GM23338 (cell line): ENCODE measurements around the gene TMEM62. TPM values are rescaled to one million over a fixed set of nuclear protein-coding genes. Genes with fewer than 3 reads are reported as not detected.

Source experiments
- ATAC-seq: fragments of 200-7000 bp; cut with Tn5 transposase; 3 replicates; pipeline ENCODE4 v1.9.1; 2020
- DNase-seq: peaks from one replicate; pipeline ENCODE4 v3.0.0-alpha.2; 2015; ENCODE audit warnings: low spot score
- H2AFZ ChIP-seq: fragments of 200-600 bp; sonication (generic); 2 replicates; pipeline ENCODE4 v1.8.0; 2016; ENCODE audit warnings: antibody characterized with exemption, mild to moderate bottlenecking, moderate library complexity
- H3F3A ChIP-seq: fragments of 200-600 bp; sonication (generic); replicated peaks from 2 replicates; pipeline ENCODE4 v1.8.0; 2017; ENCODE audit warnings: antibody characterized with exemption, mixed run types, low read depth
- H3K27ac ChIP-seq: fragments of 200-600 bp; sonication (generic); 2 replicates; pipeline ENCODE4 v1.6.1; 2016; ENCODE audit warnings: low read depth
- H3K27me3 ChIP-seq: fragments of 200-600 bp; sonication (generic); 2 replicates; pipeline ENCODE4 v1.8.0; 2016; ENCODE audit warnings: mild to moderate bottlenecking, mixed run types, moderate library complexity; ENCODE audit not compliant: insufficient read depth
- H3K36me3 ChIP-seq: fragments of 200-600 bp; sonication (generic); 2 replicates; pipeline ENCODE4 v1.8.0; 2016; ENCODE audit warnings: mild to moderate bottlenecking; ENCODE audit not compliant: insufficient read depth
- H3K4me1 ChIP-seq: fragments of 200-600 bp; sonication (generic); 2 replicates; pipeline ENCODE4 v1.8.0; 2016; ENCODE audit warnings: mild to moderate bottlenecking, moderate library complexity; ENCODE audit not compliant: insufficient read depth
- H3K4me2 ChIP-seq: fragments of 200-600 bp; sonication (generic); 2 replicates; pipeline ENCODE4 v1.7.1; 2017; ENCODE audit warnings: mixed run types
- H3K4me3 ChIP-seq: fragments of 200-600 bp; sonication (generic); 2 replicates; pipeline ENCODE4 v1.6.1; 2016; ENCODE audit warnings: mixed run types
- H3K79me2 ChIP-seq: fragments of 200-600 bp; sonication (generic); replicated peaks from 2 replicates; pipeline ENCODE4 v1.8.0; 2017; ENCODE audit warnings: mild to moderate bottlenecking; ENCODE audit not compliant: insufficient read depth
- H3K9me2 ChIP-seq: fragments of 200-600 bp; sonication (generic); 2 replicates; pipeline ENCODE4 v1.8.0; 2017; ENCODE audit not compliant: insufficient read depth
- H4K20me1 ChIP-seq: fragments of 200-600 bp; sonication (generic); replicated peaks from 2 replicates; pipeline ENCODE4 v1.8.0; 2017; ENCODE audit warnings: mild to moderate bottlenecking; ENCODE audit not compliant: insufficient read depth
- H3K27ac Mint-ChIP-seq: 2 replicates; pipeline ENCODE4 v1.8.0; 2020; ENCODE audit warnings: inconsistent platforms, mild to moderate bottlenecking, moderate library complexity, mixed read lengths
- H3K27me3 Mint-ChIP-seq: 3 replicates; pipeline ENCODE4 v1.8.0; 2022; ENCODE audit warnings: low read depth, mild to moderate bottlenecking, moderate library complexity, mixed read lengths, inconsistent platforms; ENCODE audit not compliant: insufficient read depth, poor library complexity
- H3K36me3 Mint-ChIP-seq: 3 replicates; pipeline ENCODE4 v1.8.0; 2021; ENCODE audit warnings: low read depth, mild to moderate bottlenecking, inconsistent platforms, moderate library complexity, mixed read lengths
- H3K4me1 Mint-ChIP-seq: 3 replicates; pipeline ENCODE4 v1.8.0; 2020; ENCODE audit warnings: mild to moderate bottlenecking, inconsistent platforms, mixed read lengths
- H3K4me3 Mint-ChIP-seq: 3 replicates; pipeline ENCODE4 v1.8.0; 2021; ENCODE audit warnings: moderate library complexity, mild to moderate bottlenecking, inconsistent platforms, mixed read lengths
- H3K9me3 Mint-ChIP-seq: 3 replicates; pipeline ENCODE4 v1.8.0; 2020; ENCODE audit warnings: moderate library complexity, mild to moderate bottlenecking, inconsistent platforms, mixed read lengths
- CREB1 ChIP-seq: fragments of 250-450 bp; sonication (Bioruptor Pico); IDR thresholded peaks from 2 replicates; pipeline ENCODE4 v1.5.0; 2020; ENCODE audit warnings: low read depth, mild to moderate bottlenecking, moderate library complexity
- CTCF ChIP-seq, 2 experiments: fragments of 200-600 bp in 1 of 2; sonication (generic) in 1 of 2; conservative IDR thresholded peaks; 2 replicates each; pipeline versions ENCODE4 v1.5.1 to v1.6.1; 2016 to 2017; ENCODE audit warnings: antibody characterized with exemption in 2 of 2, low read depth in 2 of 2, mild to moderate bottlenecking in 2 of 2, moderate library complexity in 1 of 2
- ETS1 ChIP-seq: IDR thresholded peaks from 2 replicates; pipeline ENCODE4 v1.6.1; 2016; ENCODE audit warnings: antibody characterized with exemption
- EZH2 ChIP-seq: fragments of 200-600 bp; sonication (generic); IDR thresholded peaks from one replicate; pipeline ENCODE4 v1.8.0; 2017; ENCODE audit warnings: antibody characterized with exemption, mild to moderate bottlenecking, low read depth; ENCODE audit not compliant: unreplicated experiment
- JUNB ChIP-seq: IDR thresholded peaks from one replicate; pipeline ENCODE4 v1.6.1; 2016; ENCODE audit warnings: antibody characterized with exemption; ENCODE audit not compliant: unreplicated experiment
- POLR2AphosphoS5 ChIP-seq: IDR thresholded peaks from 2 replicates; pipeline ENCODE4 v1.6.1; 2016; ENCODE audit warnings: antibody characterized with exemption, low read depth
- REST ChIP-seq: IDR thresholded peaks from one replicate; pipeline ENCODE4 v1.6.1; 2018; ENCODE audit warnings: antibody characterized with exemption; ENCODE audit not compliant: unreplicated experiment
- STAT1 ChIP-seq: IDR thresholded peaks from one replicate; pipeline ENCODE4 v1.6.1; 2016; ENCODE audit warnings: antibody characterized with exemption; ENCODE audit not compliant: unreplicated experiment
- ZNF114 ChIP-seq: fragments of 250-450 bp; sonication (Bioruptor Pico); IDR thresholded peaks from 2 replicates; pipeline ENCODE4 v1.5.0; 2020; ENCODE audit warnings: mild to moderate bottlenecking, moderate library complexity
- ZNF331 ChIP-seq: fragments of 250-450 bp; sonication (Bioruptor Pico); IDR thresholded peaks from 2 replicates; pipeline ENCODE4 v1.5.0; 2020; ENCODE audit warnings: low read depth, mild to moderate bottlenecking, moderate library complexity
- ZNF462 ChIP-seq: fragments of 250-450 bp; sonication (Bioruptor Pico); IDR thresholded peaks from 2 replicates; pipeline ENCODE4 v1.5.0; 2020; ENCODE audit warnings: mild to moderate bottlenecking, moderate library complexity
- polyA plus RNA-seq: library from polyadenylated mRNA; unstranded; fragments of >200 nt; fragmentation: Nextera tagmentation; extraction: Ambion mirVana; gene quantifications from 2 replicates; pipeline ENCODE4 v1.2.1, GENCODE V29; 2016
- total RNA-seq: library from RNA; depleted of rRNA; stranded (reverse); fragments of >200 nt; shearing (Covaris generic); gene quantifications from 2 replicates; pipeline ENCODE4 v1.2.3, GENCODE V29; 2014

The TMEM62 gene
- total and polyA plus RNA-seq, 2 experiments from 2014 or later, result 3.4 to 14.3 TPM

GRCh38 chr15:43220991-43221403 lies 87.6 kb downstream of the TMEM62 start, which contains the start of gene EPB42:
TSS of gene EPB42 (minus strand) at chr15:43221018. CDS start at chr15:43220825, 193 bp downstream.
- no peak for TF ChIP-seq STAT1
- TF ChIP-seq ETS1, result no peak
- no peak for TF ChIP-seq JUNB
- TF ChIP-seq ZNF114, result no peak
- TF ChIP-seq EZH2, result no peak
- TF ChIP-seq ZNF462 (CRISPR knock-in tag), result no peak
- TF ChIP-seq CREB1, result no peak
- TF ChIP-seq ZNF331 (CRISPR knock-in tag), result no peak
- TF ChIP-seq REST, result no peak
- TF ChIP-seq CTCF (conservative IDR thresholded peaks at IDR 0.05; ENCODE audit: low read depth in 2 of 2), result no peak
- no peak for TF ChIP-seq POLR2AphosphoS5
- no peak within 1 kb of the TSS for H3K4me2 ChIP-seq
- H4K20me1 ChIP-seq, result no peaks in the 10 kb centered on the region
- H3K27ac ChIP-seq, result no peak within 1 kb of the TSS
- H3K27me3 ChIP-seq, result no peaks in the 10 kb centered on the region
- no peaks in the 10 kb centered on the region for H3K36me3 ChIP-seq
- DNase-seq (no peak), ATAC-seq (no peak)
- H3F3A ChIP-seq, result no peaks in the 10 kb centered on the region
- no peak within 1 kb of the TSS for H3K27ac Mint-ChIP-seq
- H3K27me3 Mint-ChIP-seq, result peaks cover 2% of the 10 kb centered on the region
- H2AFZ ChIP-seq, result no peak within 1 kb of the TSS
- H3K79me2 ChIP-seq, result no peaks in the 10 kb centered on the region
- no peak within 1 kb of the TSS for H3K4me3 ChIP-seq
- H3K4me1 ChIP-seq, result no peaks in the 10 kb centered on the region
- no peak within 1 kb of the TSS for H3K4me3 Mint-ChIP-seq
- H3K9me3 Mint-ChIP-seq, result no peaks in the 10 kb centered on the region
- H3K4me1 Mint-ChIP-seq, result peaks cover 6% of the 10 kb centered on the region
- no peaks in the 10 kb centered on the region for H3K9me2 ChIP-seq
- no peaks in the 10 kb centered on the region for H3K36me3 Mint-ChIP-seq
